GM19467 (cell line): ENCODE data around the gene NKAIN1.

Experiments used
- ATAC-seq: cut with Tn5 transposase; IDR thresholded peaks from one replicate; pipeline ENCODE4 v1.9.1; 2021; ENCODE audit warnings: mild to moderate bottlenecking, moderate library complexity; ENCODE audit not compliant: unreplicated experiment

NKAIN1 gene

DNA sequence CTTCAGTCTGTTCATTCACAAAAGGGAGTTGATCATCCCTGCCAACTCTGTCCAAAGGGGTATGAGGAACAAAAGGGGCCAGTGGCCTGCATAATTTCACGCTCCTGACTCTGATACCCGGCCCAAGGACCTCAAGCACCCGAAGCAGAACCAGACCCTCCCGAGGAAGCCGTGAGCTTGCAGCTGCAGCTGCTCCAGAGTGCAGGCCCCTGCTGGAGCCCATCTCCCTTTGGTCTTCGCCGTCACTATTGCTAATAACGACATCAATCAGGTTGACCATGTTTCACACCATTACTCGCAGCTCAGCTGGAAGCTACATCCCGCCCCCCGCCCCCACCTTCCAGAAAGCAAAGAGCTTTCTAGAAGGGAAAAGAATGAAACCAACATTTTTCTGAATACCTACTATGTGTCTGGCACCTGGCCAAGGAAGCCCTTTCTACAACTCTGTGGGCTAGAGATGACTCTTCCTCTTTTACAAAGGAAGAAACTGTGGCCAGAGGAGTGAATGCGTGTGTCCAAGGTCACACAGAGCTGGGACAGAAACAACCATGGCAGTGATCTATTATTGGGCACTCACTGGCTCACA, 5.5 kb downstream of the NKAIN1 start:
- no peak for ATAC-seq

DNA sequence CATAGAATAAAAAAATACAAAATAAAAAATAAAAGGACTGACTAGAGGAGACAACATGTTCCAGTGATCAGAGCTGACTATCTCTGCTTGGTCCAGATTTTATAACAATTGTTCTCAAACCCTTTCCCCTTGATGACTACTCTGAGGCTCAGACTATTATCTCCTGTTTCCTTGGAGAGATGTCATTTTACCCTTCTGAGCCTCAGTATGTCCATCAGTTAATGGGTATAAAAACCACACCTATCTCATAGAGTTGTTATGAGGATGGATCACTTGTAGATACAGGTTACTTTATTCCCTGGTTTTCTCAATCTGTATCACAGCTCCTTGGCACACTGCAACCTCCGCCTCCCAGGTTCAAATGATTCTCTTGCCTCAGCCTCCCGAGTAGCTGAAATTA, 7.0 kb downstream of the NKAIN1 start:
- no peak for ATAC-seq

DNA sequence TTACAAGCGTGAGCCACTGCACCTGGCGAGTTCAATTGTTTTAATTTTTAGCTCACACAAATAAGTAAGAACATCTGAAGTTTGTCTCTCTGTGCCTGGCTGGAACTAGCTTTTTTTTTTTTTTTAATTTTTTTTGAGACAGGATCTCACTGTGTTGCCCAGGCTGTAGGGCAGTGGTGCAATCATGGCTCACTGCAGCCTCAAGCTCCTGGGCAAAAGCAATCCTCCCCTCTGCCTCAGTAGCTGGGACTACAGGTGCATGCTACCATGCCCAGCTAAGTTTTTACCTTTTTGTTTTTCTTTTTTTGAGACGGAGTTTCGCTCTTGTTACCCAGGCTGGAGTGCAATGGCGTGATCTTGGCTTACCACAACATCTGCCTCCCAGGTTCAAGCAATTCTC, 7.9 kb downstream of the NKAIN1 start:
- no peak for ATAC-seq

DNA sequence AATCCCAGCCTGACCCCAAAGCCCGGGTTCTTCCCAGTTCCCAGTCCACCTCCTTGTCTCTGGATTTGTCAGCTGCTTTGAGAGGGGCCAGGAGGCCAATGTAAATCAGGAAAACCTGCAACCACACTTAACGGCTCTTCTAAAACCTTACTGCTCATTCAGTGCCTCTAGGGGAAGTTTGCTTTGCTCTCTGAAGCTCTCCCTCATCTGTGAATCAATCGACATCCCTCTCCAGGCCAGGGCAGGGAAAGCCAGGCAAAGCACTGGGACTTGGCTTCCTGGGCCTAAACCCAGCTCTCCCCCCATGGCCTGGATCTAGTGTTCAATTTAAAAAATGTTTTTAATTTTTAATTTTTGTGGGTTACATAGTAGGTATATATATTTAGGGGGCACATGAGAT, 9.3 kb downstream of the NKAIN1 start:
- ATAC-seq: no peak

DNA sequence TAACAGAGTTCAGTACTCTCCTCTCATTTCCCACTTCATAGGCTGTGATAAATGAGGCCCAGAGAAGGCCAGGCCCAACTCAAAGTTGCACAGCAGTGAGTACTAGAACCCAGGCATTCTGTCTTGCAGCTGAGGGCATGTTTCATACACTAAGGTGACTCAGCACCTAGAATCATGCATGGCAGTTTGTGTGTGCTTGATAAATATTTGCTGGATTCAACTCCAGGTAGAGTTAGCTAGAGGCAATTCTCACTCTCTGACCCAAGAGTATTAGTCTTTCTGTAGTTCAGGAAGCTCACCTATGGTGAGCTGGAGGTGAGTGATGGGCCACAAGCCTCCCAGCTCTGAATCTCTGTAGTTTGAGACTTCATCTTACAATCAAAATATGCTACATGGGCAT, 10.7 kb downstream of the NKAIN1 start:
- ATAC-seq: no peak

DNA sequence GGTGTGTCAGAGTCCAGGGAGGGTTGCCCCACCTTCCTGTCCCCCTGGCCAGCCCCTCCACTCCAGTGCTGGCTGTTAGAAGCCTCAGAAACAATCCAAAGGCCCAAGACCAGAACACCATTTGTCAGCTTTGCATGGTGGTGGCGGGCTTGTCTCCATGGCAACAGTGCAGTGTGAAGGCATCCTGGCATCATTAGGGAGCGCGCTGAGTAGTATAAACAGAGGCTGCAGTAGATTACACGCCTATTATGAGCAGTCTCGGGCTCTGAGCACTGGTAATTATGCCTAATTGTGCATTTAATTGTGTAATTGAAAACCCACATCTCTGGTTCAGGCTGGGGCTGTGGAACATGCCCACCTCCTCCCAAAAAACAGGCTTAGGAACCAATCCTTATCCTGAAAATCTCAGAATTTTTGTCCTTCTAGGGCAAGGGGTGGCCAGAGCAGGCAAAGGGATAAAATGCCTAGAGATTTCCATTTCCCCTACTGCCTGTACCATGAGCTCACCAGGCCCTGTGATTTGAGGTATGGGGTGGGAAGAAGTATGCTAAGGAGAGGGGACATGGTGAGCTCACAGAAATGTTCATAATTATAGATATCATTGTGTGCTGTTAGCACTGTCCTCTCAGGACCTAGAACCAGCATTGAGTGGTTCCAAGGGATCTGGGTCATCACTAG, 11.7 kb downstream of the NKAIN1 start:
- no peak for ATAC-seq

DNA sequence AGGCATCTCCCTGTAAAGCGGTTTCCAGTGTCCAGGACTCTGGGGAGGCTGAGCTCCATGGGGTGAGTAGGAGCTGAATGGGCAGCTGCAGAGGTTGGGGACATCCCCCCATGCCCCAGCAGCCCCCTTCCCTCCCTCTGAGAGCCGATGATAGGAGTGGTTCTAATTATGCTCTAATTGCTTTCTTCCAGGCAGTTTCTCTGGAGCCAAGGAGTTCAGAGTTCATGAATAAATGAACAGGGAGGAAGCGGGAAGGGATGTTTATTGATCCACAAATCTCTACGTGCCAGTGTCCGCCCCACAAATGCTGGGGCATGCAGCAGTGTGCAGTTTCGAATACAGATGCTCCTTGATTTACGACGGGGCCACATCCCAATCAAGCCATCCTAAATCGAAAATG, 15.6 kb downstream of the NKAIN1 start:
- ATAC-seq: no peak

DNA sequence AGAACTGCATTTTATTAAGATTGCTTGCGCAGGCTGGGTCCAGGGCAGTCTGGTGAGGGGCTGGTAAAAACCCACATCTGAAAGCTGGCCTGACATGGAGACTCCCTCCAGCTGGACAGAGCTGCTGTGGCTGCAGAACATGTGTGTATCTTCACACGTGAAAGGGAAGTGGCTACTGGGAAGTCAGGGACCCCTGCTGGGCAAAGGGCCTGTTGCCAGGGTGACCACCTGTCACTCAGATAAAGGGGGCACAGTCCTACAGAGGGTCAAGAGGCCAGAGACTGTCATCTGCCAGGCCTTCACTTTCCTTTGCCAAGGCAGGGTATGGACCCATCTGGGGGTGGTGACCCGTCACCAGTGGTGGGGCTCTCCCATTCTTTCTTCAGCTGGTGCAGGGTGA, 17.5 kb downstream of the NKAIN1 start:
- ATAC-seq: no peak

DNA sequence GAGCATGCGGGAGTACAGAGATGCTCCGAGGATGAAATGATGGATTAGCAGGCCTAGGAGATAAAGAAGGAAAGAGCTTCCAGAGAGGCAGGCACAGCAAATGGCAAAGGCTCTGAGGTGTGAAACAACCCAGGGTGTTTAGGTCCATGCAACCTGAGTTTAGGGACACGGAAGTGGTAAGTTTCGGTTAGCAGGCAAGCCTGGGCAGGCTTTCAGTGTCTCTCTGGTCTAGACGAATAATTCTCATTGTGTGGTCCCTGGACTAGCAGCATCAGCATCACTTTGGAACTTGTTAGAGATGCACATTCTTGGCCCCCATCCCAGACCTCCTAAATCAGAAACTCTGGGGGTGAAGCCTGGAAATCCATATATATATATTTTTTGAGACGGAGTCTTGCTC, 18.6 kb downstream of the NKAIN1 start:
- no peak for ATAC-seq

DNA sequence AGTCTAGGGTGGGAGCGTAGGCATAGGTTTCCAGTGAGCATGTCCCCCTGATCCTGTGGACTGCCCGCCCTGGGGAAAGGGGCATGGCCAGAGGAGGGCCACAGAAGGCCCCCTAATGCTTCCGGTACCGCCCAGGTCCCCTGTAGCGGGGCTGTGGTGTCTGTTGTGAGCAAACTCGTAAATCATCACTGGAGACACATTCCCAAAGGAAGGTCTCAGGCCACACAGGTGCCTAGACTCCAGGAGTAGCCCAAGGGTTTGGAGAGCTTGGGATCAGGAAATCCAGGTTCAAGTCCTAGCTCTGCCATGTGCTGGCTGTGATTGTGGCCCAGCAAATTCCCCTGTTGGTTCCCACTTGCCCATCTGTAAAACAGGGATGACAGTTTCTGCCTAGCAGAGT, 20.2 kb downstream of the NKAIN1 start:
- no peak for ATAC-seq

DNA sequence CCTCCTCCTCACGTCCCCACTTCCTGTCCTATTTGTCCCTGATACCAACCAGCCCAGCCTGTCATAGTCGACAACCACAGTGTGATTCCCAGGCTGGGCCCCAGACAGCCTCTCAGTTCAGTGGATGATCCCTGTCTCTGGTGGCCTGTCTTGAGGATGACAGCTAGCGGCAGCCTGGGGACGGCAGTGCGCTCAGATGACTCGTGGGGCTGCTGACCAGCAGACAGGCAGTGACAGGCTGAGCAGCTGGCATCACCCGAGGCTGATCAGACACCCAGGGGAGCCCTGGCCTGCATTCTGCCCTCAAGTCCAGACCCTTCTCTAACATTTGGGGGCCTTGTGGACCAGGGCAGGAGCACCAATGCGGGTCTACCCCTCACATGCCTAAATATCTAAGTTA, 21.0 kb downstream of the NKAIN1 start:
- no peak for ATAC-seq

DNA sequence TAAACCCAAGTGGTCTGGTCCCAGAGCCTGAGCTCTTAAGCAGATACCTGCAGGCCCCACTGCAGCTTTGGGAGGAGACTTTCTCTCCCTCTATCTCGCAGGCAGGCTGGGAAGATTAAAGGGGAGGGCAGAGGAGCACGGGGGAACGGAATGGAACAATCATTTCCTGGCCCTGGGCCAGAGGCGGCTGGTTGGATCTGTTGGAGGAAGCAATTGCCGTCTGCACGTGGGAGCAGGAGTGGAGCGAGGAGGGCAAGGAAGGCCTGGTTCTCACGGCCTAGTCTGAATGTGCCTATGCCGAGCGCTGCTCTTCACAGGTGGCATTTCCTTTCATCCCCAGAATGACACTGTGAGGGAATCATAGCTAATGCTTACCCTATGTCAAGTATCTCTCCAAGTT, 23.7 kb downstream of the NKAIN1 start:
- no peak for ATAC-seq

DNA sequence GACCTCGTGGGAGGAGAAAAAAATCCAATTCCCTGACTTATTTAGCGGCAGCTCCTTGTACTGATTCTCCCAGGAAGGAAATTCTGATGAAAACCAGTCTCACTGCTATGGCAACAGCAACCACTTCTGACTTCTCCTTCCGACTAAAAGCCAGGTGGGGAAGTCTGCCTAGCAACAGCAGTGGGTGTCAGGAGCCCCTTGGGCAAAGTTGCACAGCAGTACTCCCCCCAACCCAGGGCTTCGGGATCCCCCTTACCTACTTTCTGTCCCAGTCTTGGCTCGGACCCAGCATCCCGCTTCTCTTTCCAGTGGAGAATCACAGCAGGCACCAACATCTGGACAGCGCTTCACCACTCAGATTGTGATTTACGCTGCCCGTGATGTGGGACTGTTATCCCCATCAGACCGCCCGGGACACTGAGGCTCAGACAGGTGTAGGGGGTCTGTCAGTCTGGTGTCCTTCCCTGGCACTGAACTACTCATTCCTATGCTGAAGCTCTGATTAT, 24.6 kb downstream of the NKAIN1 start:
- no peak for ATAC-seq

DNA sequence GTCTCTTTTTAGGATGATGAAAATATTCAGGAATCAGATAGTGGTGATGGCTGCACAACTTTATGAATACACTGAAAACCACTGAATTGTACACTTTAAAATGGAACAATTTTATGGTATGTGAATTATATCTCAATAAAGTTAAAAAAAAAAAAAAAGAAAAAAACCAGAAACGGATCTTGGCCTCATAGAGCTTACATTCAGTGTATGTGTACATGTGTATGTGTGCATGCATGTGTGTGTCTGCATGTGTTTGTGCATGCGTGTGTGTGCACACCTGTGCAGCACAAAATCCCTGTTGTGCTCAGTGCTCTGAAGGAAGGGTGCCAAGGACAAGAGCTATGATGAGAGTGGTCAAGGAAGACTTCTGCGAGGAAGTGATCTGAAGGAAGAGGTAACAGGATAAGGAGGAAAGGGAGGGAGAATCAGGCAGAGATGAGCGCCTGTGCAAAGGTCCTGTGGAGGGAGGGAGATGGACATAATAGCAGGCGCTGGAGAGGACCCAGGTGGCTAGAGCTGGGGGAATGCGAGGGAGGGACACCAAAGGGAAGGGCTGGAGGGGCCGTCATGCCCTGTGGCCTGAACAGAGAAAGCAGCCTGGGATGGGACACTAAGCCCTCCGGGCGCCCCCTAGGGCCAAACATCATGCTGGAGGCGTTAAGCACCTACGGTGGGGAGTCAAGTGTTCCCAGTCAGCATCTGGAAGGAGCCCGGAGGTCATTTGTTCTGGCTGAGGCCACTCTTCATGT, 25.2 kb downstream of the NKAIN1 start:
- no peak for ATAC-seq

DNA sequence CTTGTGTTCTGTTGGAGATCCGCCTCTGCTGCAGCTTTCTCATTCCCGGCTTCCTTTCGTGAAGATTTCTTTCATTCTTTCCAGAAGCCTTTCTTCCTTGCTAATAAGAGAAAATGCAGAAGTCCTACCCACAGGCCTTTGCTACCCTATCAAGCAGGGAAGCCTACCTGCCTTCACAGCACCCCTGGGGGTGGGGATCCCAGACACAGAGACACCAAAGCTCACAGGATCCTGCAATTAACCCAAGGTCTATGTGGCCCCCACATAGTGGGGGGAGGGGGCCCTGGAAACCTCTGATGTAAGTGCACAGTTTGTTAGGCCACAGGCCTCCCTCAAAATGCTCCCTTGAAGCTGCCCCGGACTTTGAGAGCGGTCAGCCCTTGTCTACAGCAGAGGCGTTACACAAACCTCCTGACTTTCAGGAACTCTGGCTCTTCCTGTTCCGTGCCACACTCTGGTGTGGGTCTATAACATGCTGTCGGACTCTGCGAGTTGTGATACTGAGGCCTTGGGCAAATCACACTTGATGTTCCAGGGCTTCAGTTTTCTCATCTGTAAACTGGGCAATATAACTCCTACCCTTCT, 31.2 kb downstream of the NKAIN1 start:
- ATAC-seq: no peak

DNA sequence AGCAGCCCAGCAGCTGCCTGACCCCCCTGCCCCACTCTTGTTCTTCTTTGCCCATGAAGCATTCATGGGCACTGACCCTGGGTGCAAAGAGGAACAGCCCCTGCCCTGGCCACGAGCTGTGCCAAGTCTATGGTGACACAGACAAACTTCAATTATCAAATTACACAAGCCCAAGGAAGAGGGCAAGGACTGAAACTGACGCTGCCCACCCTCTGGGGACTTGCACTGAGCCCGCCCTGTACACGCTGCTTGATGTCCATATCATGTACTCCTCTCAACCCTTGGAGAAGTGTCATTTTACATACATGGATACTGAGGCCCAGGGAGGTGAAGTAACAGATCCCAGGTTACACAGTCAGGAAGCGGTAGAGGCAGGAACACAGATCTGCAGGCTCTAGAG, 32.1 kb downstream of the NKAIN1 start:
- no peak for ATAC-seq

DNA sequence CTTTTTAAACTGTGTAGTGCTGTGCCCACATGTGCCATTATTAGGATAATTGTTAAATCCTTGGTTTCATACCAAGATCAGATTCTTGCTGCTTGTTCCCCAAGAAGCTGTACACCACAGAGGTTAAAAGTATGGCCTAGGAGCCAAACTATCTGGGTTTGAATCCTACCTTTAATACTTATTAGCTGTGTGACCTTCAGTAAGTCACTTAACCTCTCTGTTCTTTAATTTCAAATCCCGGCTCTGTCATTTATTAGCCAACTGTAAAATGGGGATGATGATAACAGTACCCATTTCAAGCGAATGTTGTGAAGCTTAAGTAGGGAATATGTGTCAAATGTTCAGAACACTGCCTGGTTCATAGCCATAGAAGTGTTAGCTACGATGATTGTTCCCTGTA, 32.6 kb downstream of the NKAIN1 start:
- no peak for ATAC-seq

DNA sequence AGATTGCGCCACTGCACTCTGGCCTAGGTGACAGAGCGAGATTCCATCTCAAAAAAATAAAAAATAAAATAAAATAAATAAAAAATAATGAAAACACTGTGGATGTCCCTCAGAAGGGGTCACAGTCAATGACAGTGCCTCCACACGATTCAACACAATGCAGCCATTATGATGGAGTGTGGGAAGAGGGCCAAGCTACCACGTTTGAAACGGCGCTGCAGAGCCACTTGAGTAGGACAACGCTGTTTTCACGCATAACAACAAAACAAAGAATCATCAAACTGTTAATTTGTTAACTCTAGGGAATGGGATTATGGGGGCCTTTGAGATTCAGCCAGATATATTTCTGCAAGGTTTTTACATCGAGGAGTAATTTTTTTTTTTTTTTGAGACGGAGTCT, 36.5 kb downstream of the NKAIN1 start:
- no peak for ATAC-seq

DNA sequence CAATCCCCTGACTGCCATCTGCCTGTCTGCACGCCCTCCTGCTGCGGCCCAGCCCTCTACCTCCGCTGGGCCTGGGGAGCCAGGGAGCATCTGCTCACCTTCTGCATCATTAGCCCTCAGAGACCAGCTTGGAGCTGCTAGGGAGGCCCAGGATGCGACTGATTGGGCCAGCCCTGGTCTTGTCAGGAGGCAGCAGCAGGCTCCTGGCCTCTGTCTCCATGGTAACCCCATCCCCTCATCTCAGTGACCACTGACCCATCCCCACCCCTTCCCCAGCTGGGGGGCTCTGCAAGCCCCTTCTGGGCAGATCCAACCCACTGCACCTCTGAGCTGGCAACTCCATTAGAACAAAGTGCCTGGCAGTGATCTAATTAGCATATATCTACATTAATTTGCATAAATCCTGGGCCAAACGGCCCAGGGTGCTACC, 37.7 kb downstream of the NKAIN1 start:
- ATAC-seq: no peak

DNA sequence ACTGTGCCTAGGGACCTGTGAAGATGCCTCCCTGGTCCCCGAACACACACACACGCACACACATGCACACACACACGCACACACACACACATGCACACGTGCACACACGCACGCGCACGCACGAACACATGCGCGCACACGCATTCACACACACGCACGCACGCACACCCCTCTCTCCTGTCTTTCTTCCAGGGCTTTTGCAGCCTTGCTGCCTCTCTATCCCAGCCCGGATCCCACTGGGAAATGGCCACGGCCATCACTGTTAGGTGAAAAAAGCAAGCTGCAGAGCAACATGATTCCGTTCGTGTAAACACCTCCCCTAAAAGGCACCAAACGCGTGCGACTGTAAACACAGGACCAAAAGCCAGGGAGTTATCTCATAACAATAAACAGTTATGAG, 39.7 kb downstream of the NKAIN1 start:
- no peak for ATAC-seq

DNA sequence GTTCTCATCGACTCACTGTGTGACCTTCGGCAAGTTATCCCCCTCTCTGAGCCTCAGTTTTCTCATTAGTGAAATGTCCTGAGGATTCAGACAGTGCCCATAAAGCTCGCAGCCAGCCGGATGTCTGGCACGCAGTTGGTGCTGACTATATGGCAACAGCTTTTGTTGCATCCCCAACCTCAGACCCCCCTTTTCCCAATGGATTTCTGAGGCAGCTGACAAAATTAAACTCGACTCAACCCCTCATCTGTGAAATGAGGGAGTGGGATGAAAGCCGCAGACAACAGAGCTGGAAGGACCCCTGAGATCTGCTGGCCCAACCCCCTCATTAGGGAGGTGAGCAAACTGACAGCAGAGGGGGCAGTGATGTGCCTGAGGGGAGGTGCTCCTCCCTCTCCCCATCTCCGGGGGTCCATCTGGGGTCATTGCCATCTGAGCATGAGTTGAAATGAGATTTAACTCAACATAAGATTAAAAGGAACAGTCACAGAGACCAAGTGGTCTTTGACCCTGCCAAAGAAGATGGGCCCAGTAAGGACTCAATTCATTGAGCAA, 40.4 kb downstream of the NKAIN1 start:
- no peak for ATAC-seq

DNA sequence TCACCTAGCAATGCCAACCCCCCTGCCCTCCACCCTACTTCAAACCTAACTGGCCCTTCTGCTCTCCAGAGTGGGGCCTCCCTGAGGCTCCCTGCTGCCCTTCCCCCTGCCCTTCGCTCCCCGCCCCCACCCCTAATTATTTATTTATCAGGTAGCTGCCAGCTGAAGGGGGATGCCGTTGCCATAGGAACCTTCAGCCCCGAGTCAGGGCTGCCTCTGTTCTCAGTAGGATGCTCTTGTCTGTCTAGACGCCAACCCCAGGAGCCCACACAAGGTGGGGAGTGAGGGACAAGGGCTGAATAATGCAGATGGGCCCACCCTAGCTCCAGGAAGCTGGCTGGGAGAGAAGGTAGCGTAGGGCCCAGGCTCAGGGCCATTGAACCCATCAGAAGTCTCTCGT, 41.1 kb downstream of the NKAIN1 start:
- no peak for ATAC-seq
